Endothelial cell of umbilical vein (primary cell): ENCODE results near the gene AKT1.
A peak's percentile ranks its signal among the peaks of the same experiment; 100 is the strongest.

Experiments used
- EZH2 ChIP-seq: IDR thresholded peaks from 2 replicates; pipeline ENCODE4 v1.6.1; 2012; ENCODE audit warnings: borderline replicate concordance, low read depth, mild to moderate bottlenecking, moderate library complexity, low read length, inconsistent platforms; ENCODE audit not compliant: severe bottlenecking
- FOS ChIP-seq: IDR thresholded peaks from 2 replicates; pipeline ENCODE4 v1.6.1; 2011; ENCODE audit warnings: mild to moderate bottlenecking, low read length, moderate library complexity, borderline replicate concordance; ENCODE audit not compliant: insufficient read depth
- JUN ChIP-seq: IDR thresholded peaks from 2 replicates; pipeline ENCODE4 v1.6.1; 2011; ENCODE audit warnings: borderline replicate concordance, low read depth; ENCODE audit not compliant: insufficient read length, insufficient read depth
- MAX ChIP-seq: IDR thresholded peaks from 2 replicates; pipeline ENCODE4 v1.6.1; 2011; ENCODE audit not compliant: insufficient read depth, insufficient read length
- MYC ChIP-seq: IDR thresholded peaks from one replicate; pipeline ENCODE4 v1.6.1; 2011; ENCODE audit warnings: mild to moderate bottlenecking, low read depth, low read length
- POLR2A ChIP-seq: IDR thresholded peaks from 2 replicates; pipeline ENCODE4 v1.6.1; 2012; ENCODE audit warnings: low read depth, mild to moderate bottlenecking, control low read depth, low read length
- POLR2AphosphoS5 ChIP-seq: IDR thresholded peaks from 2 replicates; pipeline ENCODE4 v1.6.1; 2012; ENCODE audit warnings: low read depth, mild to moderate bottlenecking, control low read depth, low read length, moderate library complexity; ENCODE audit not compliant: insufficient read depth
- TF ChIP-seq, protein P1 (sequence below), 2 donors: IDR thresholded peaks; 1 replicate in 1 of 2; 2 replicates in 1 of 2; pipeline ENCODE4 v1.5.1; 2011; ENCODE audit warnings: low read length in 2 of 2, mild to moderate bottlenecking in 2 of 2, moderate library complexity in 2 of 2, control low read depth in 1 of 2, inconsistent platforms in 1 of 2, low read depth in 1 of 2; ENCODE audit not compliant: insufficient read depth in 1 of 2; ENCODE audit errors: extremely low read depth in 1 of 2

DNA sequence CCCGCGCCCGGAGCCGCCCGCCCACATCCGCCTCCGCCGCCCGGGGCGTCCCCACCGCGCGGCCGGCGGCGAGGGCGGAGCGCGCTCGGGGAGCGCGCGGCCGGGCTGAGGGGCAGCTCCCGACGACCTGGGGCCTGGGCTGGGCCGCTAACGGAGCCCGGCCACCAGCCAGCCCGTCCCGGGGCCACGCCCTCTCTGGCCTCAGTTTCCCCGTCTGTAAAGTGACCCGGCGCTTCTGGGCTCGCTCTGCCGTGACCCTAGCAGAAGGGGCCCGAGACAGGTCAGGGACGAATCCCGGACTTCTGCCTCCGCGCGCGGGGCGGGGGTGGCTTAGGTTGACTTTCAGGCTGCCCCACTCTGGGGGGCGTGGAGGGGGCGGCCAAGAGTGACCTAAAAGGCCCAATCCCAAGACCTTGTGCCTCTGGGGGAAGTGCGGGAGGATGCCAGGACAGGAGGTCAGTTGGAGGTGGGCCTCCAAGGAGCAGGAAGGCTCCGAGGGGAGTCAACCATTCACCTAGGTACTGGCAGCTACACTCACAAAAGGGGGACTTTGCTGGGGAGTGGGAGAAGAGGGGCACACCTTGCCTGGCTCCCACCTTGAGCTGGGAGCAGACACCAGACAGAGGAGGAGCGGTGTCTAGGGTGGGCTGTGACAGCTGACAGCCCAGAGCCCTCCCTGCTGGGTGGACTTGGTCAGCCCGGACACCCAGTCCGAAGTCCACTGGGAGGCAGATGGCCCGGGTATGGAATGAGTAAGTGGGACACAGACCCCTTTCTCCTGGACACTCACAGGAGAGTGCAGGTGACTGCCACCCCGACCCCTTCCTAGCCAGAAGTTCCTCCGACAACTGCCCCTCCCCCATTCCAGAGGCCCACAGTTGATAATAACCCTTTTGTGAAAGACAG is 486 bp upstream of the AKT1 start:
- TF ChIP-seq, protein P1, sequence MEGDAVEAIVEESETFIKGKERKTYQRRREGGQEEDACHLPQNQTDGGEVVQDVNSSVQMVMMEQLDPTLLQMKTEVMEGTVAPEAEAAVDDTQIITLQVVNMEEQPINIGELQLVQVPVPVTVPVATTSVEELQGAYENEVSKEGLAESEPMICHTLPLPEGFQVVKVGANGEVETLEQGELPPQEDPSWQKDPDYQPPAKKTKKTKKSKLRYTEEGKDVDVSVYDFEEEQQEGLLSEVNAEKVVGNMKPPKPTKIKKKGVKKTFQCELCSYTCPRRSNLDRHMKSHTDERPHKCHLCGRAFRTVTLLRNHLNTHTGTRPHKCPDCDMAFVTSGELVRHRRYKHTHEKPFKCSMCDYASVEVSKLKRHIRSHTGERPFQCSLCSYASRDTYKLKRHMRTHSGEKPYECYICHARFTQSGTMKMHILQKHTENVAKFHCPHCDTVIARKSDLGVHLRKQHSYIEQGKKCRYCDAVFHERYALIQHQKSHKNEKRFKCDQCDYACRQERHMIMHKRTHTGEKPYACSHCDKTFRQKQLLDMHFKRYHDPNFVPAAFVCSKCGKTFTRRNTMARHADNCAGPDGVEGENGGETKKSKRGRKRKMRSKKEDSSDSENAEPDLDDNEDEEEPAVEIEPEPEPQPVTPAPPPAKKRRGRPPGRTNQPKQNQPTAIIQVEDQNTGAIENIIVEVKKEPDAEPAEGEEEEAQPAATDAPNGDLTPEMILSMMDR (IDR thresholded peaks at IDR 0.05; ENCODE audit: extremely low read depth in 1 of 2, insufficient read depth in 1 of 2, low read depth in 1 of 2, low read length in 2 of 2) = no peak
- TF ChIP-seq POLR2AphosphoS5 (peak; percentile 50), EZH2 (no peak), JUN (no peak), MYC (no peak), MAX (no peak), POLR2A (peak; percentile 45), FOS (no peak)
